ENCODE results near the gene HEPH. TPM values are rescaled to one million over a fixed set of nuclear protein-coding genes. Genes with fewer than 3 reads are reported as not detected.

HEPH gene
- total and polyA plus RNA-seq, 4 donors: 0.68 to 2.5 (median 1.6) TPM

DNA sequence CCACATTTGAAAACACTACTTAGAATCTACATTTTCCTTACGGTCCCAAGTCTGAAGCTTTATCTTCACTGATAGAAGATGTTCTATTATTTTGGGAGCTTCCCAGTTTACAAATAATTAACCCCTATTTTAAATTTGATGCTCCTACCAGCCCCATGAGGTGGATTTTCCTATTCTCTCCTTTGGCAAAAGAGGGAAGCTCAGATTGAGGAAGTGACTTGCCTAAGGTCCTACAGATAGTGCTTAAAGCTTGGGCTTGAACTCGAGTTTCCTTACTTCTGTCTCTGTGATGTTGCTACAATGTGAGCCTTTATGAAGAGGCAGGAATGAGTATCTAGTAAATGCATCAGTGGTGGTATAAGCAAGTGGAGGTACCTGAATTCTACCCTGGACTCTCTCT lies 27.5 kb downstream of the HEPH start:
- Histone ChIP-seq H3K36me3 (ENCODE audit: control insufficient read depth in 4 of 4, insufficient read depth in 3 of 4, low read depth in 1 of 4, low read length in 3 of 4) (no peaks in the 10 kb centered on the region), H3K27me3 (ENCODE audit: control insufficient read depth in 4 of 4, insufficient read depth in 4 of 4, low read length in 3 of 4) (peaks cover 0 to 5% (median 0%) of the 10 kb centered on the region in 4 donors), H3K9me3 (ENCODE audit: control insufficient read depth in 4 of 4, low read length in 3 of 4) (no peaks in the 10 kb centered on the region), H3K4me1 (ENCODE audit: control insufficient read depth in 4 of 4, insufficient read depth in 4 of 4, low read length in 3 of 4) (no peaks in the 10 kb centered on the region), H3K9ac (ENCODE audit: low read depth in 1 of 2, low read length in 2 of 2) (no peak overlapping the region), H3K4me3 (ENCODE audit: low read depth in 1 of 3, low read length in 3 of 3) (no peak overlapping the region), H3K27ac (ENCODE audit: low read depth in 1 of 2, low read length in 2 of 2) (no peak overlapping the region)
- TF ChIP-seq SP1 (IDR thresholded peaks at IDR 0.05) (no peak), NR2F2 (IDR thresholded peaks at IDR 0.05) (no peak), RAD21 (IDR thresholded peaks at IDR 0.05) (no peak), JUND (IDR thresholded peaks at IDR 0.05) (no peak), HNF4A (conservative IDR thresholded peaks at IDR 0.05) (no peak), TAF1 (conservative IDR thresholded peaks at IDR 0.05) (no peak), GABPA (IDR thresholded peaks at IDR 0.05 in 1 of 2, conservative IDR thresholded peaks at IDR 0.05 in 1 of 2) (no peak), FOXA2 (IDR thresholded peaks at IDR 0.05) (no peak), FOXA1 (IDR thresholded peaks at IDR 0.05) (no peak), YY1 (IDR thresholded peaks at IDR 0.05) (no peak), HNF4G (IDR thresholded peaks at IDR 0.05) (no peak), EGR1 (IDR thresholded peaks at IDR 0.05; ENCODE audit: low read depth in 2 of 2) (no peak), ZBTB33 (IDR thresholded peaks at IDR 0.05) (no peak), RXRA (IDR thresholded peaks at IDR 0.05) (no peak)
- TF ChIP-seq, protein P1, sequence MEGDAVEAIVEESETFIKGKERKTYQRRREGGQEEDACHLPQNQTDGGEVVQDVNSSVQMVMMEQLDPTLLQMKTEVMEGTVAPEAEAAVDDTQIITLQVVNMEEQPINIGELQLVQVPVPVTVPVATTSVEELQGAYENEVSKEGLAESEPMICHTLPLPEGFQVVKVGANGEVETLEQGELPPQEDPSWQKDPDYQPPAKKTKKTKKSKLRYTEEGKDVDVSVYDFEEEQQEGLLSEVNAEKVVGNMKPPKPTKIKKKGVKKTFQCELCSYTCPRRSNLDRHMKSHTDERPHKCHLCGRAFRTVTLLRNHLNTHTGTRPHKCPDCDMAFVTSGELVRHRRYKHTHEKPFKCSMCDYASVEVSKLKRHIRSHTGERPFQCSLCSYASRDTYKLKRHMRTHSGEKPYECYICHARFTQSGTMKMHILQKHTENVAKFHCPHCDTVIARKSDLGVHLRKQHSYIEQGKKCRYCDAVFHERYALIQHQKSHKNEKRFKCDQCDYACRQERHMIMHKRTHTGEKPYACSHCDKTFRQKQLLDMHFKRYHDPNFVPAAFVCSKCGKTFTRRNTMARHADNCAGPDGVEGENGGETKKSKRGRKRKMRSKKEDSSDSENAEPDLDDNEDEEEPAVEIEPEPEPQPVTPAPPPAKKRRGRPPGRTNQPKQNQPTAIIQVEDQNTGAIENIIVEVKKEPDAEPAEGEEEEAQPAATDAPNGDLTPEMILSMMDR (IDR thresholded peaks at IDR 0.05; ENCODE audit: low read depth, low read length, missing input control): no peak
- TF ChIP-seq, protein P2, sequence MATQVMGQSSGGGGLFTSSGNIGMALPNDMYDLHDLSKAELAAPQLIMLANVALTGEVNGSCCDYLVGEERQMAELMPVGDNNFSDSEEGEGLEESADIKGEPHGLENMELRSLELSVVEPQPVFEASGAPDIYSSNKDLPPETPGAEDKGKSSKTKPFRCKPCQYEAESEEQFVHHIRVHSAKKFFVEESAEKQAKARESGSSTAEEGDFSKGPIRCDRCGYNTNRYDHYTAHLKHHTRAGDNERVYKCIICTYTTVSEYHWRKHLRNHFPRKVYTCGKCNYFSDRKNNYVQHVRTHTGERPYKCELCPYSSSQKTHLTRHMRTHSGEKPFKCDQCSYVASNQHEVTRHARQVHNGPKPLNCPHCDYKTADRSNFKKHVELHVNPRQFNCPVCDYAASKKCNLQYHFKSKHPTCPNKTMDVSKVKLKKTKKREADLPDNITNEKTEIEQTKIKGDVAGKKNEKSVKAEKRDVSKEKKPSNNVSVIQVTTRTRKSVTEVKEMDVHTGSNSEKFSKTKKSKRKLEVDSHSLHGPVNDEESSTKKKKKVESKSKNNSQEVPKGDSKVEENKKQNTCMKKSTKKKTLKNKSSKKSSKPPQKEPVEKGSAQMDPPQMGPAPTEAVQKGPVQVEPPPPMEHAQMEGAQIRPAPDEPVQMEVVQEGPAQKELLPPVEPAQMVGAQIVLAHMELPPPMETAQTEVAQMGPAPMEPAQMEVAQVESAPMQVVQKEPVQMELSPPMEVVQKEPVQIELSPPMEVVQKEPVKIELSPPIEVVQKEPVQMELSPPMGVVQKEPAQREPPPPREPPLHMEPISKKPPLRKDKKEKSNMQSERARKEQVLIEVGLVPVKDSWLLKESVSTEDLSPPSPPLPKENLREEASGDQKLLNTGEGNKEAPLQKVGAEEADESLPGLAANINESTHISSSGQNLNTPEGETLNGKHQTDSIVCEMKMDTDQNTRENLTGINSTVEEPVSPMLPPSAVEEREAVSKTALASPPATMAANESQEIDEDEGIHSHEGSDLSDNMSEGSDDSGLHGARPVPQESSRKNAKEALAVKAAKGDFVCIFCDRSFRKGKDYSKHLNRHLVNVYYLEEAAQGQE (IDR thresholded peaks at IDR 0.05): no peak
- TF ChIP-seq, protein P3, sequence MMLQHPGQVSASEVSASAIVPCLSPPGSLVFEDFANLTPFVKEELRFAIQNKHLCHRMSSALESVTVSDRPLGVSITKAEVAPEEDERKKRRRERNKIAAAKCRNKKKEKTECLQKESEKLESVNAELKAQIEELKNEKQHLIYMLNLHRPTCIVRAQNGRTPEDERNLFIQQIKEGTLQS (IDR thresholded peaks at IDR 0.05): no peak
- 67% methylated on average over 2 of the region's 2 CpGs for WGBS
- no peak for DNase-seq (ENCODE audit: low spot score)

DNA sequence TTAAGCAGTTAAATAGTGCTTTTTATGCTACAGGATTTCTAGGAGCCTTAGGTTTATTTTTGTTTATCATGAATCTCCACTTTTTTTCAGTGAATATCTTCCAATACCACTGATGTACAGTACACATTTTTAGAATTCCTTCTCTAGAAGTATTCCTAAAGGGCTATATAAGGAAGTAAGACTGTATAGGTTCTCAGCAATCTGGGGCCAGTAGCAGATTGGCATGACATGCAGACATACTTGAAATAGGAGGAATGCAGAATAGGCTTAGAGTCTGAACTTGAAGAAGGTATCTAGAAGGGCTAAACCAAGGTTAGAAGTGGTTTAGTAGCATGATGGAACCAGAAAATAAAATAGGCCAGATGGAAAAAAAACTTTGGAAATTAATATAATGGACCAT lies 29.8 kb downstream of the HEPH start:
- no peak overlapping the region for H3K9ac ChIP-seq (ENCODE audit: low read depth in 1 of 2, low read length in 2 of 2)
- no peak overlapping the region for H3K4me3 ChIP-seq (ENCODE audit: low read depth in 1 of 3, low read length in 3 of 3)
- DNase-seq (ENCODE audit: low spot score): no peak
- no peaks in the 10 kb centered on the region for H3K4me1 ChIP-seq (ENCODE audit: control insufficient read depth in 4 of 4, insufficient read depth in 4 of 4, low read length in 3 of 4)
- peaks cover 0 to 5% (median 0%) of the 10 kb centered on the region in 4 donors for H3K27me3 ChIP-seq (ENCODE audit: control insufficient read depth in 4 of 4, insufficient read depth in 4 of 4, low read length in 3 of 4)
- no peaks in the 10 kb centered on the region for H3K36me3 ChIP-seq (ENCODE audit: control insufficient read depth in 4 of 4, insufficient read depth in 3 of 4, low read depth in 1 of 4, low read length in 3 of 4)
- no peaks in the 10 kb centered on the region for H3K9me3 ChIP-seq (ENCODE audit: control insufficient read depth in 4 of 4, low read length in 3 of 4)
- no peak overlapping the region for H3K27ac ChIP-seq (ENCODE audit: low read depth in 1 of 2, low read length in 2 of 2)
- TF ChIP-seq HNF4A (conservative IDR thresholded peaks at IDR 0.05) (no peak), TAF1 (conservative IDR thresholded peaks at IDR 0.05) (no peak), FOXA1 (IDR thresholded peaks at IDR 0.05) (no peak), RXRA (IDR thresholded peaks at IDR 0.05) (no peak), FOXA2 (IDR thresholded peaks at IDR 0.05) (no peak), RAD21 (IDR thresholded peaks at IDR 0.05) (no peak), EGR1 (IDR thresholded peaks at IDR 0.05; ENCODE audit: low read depth in 2 of 2) (no peak), HNF4G (IDR thresholded peaks at IDR 0.05) (no peak), GABPA (IDR thresholded peaks at IDR 0.05 in 1 of 2, conservative IDR thresholded peaks at IDR 0.05 in 1 of 2) (no peak), JUND (IDR thresholded peaks at IDR 0.05) (no peak)
- TF ChIP-seq, protein P1 (IDR thresholded peaks at IDR 0.05; ENCODE audit: low read depth, low read length, missing input control): no peak
- TF ChIP-seq, protein P3 (IDR thresholded peaks at IDR 0.05): no peak
- TF ChIP-seq, protein P2 (IDR thresholded peaks at IDR 0.05): no peak
